ENCODE data around the gene STIMATE.

The STIMATE gene

DNA sequence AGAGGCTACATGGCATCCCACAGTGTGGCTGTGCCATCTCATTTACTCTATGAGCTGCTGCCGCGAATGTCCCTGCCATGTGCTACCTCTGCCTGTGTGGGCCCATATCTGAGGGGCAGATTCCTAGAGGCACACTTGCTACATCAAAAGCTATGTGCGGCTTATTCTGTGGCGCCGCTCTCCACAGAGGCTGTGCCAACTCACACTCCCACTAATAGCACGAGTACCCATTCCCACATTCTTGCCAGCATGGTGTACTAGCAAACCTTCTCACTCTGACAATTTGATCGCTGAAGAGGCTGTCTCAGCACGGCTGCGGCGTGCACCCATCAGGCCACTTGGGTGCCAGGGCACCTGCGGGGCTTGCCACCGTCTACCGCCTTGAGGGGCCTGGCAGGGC, 31.4 kb downstream of the STIMATE start:
- no peak for DNase-seq (ENCODE audit: low spot score)

DNA sequence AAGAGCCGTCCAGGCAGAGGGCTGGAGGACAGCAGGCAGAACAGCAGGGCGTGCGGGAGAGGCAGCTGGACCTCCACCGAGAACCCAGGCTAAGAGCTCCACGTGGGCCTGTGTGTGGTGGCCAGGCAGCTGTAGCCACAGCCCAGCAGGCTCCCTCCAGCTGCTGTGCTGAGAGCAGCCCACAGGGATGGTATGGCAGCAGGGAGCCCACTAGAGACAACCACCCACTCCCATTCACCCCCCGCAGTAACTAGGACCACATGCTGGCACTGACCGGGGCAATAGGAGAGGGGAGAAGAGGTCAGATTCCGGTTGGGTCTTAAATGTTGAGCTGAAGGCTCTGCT, 37.0 kb downstream of the STIMATE start:
- DNase-seq (ENCODE audit: low spot score) = no peak

DNA sequence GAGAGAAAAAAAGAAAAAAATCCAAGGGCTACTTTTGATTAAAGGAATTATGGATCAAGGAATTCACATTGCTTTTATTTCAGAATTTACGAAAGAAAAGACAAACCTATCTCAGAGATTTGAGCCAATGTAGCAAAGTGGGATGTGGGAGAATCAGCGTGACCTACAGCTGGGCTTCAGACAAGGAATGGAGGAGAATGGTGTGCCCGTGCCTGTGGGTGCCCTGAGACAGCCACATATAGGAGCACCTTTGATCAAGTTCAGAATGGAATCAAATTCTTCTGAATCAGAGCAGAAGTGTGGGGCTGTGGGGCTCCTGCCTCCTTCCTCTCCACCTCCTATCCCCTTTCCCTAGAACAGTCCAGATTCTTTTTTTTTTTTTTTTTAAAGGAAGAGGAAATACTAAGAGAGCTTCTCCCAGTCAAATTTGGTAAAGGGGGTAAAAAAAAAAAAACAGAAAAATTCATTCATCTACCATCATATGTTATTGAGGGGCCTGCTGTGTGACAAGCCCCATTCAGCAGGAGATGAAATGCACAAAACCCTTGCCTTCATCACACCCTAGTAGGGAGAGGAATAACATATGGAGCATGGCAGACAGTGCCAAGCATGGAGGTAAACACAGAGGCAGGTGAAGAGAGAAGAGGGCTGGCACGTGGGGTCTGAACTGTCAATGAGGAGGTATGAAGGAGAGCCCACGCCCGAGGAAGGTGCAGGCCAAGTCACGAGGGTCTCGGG, 37.5 kb downstream of the STIMATE start:
- DNase-seq (ENCODE audit: low spot score) = no peak

DNA sequence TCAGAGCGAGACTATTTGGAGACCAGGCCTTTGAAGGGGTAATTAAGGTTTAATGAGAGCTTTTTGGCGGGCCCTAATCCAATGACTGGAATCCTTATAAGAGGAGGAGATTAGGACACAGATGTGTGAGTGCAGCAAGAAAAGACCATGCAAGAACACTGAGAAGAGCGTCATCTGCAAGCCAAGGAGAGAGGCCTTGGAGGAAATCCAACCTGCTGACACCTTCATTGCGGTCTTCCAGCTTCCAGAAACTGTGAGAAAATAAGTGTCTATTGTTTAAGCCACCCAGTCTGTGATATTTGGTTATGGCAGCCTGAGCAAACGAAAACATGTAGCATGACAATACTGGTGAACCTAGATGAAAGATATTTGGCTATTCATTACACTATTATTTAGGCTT, 39.5 kb downstream of the STIMATE start:
- no peak for DNase-seq (ENCODE audit: low spot score)

DNA sequence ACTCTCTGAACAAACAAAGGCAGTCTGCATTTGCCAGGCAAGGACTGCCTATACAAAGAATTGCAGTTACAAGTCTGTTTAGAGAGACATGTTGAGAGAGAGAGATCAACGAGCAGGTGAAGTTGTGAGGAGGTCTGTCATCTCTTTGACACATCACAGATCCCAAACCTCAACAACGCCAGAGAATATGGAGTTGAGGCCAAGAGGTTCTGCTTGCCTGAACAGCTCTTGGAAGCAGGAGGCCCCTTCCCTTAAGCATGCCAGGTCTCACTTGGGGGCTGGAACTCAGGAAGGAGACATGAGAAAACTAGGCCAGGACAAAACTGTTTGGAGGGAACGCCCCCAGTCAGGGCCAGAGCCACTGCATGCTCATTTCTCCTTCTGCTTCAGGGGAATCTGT, 40.2 kb downstream of the STIMATE start:
- no peak for DNase-seq (ENCODE audit: low spot score)

DNA sequence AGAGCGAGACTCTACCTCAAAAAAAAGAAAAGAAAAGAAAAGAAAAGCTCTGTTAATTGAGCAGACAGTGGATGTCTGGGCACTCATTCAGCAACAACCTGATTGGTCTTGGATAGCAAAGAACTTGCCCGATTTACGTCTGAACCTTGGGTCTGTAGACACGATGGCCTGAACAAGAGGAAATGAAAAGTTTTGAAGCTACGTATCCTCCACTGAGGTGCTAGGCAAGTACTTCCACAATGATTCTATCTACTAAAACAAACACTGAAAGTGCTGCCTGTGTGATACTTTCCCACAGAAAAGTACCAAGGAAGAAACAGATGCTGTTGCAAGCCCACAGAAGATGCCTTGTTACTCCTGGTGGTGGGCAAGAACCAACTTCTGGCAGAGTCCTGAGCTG, 40.7 kb downstream of the STIMATE start:
- DNase-seq (ENCODE audit: low spot score) = no peak

DNA sequence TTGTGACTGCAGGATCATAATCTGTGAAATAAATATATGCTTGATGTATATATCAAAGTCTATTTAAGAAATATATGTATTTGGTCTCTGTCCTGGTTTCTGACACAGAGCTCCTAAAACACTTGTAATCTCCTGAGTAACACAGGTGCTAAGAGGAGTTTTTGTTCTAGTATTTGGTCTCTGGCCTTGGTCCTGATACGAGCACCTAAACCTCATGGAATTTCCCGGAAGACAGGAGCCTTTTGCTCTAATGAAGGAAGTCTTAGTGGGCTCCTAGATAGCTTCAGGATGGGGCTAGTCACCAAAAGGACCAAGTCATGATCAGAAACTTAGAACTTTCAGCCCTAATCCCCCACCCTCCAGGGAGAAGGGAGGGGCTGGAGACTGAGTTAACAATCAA, 43.3 kb downstream of the STIMATE start:
- DNase-seq (ENCODE audit: low spot score) = no peak

DNA sequence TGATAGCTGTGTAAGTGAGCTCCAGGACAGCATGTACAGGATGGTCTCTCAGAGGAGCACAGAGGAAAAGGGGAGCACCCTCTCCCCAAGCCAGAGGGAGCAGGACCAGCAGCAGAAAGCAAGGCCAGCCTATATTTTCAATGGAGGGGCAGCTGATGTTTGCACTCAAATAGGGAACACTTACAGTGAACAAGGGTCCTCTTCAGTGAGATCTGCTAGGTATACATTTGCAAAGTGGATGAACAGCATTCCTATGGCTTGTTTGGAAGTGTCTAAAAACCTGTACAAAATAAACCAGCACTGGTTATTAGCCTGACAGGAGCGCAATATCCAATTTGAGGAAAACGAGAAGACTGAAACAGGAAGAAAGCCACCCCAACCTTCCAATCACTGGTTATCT, 44.9 kb downstream of the STIMATE start:
- no peak for DNase-seq (ENCODE audit: low spot score)

DNA sequence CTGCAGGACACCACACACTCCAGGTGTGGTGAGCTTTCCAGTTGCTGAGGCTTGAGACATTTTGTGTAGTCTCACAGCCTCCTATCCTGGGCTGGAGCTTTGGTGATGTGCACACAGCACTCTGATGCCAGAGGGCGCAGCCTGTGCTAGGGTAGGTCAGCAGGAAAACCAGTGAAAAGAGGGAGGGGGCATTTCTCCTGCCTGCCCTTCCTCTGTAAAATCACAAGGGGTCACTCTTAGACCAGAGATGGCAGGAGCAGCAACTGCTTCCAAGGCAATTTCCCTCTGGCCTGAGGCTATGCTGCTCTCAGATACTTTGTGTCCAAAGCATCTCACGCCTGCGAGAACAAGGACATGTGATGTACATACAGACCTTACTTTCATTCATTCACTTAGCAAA, 46.0 kb downstream of the STIMATE start:
- DNase-seq (ENCODE audit: low spot score) = peak; percentile 23

DNA sequence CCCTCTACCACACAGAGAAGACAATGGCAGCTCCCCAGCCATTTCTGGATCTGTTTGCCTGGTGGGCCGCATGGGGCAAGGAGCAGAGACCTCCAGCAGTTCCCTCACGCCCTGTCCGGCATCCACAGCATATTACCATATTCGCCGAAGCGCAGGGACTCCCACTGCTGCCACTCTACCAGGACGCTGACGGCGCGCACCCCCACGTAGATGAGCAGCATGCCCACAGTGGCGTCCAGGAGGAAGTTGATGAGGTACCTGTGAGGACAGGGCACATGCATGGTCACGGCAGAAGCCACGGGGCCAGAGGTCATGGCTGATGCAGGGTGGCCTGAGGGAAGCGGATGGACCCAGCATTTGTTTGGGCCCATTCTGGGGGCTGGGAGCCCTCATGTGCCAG, 47.7 kb downstream of the STIMATE start:
- no peak for DNase-seq (ENCODE audit: low spot score)

DNA sequence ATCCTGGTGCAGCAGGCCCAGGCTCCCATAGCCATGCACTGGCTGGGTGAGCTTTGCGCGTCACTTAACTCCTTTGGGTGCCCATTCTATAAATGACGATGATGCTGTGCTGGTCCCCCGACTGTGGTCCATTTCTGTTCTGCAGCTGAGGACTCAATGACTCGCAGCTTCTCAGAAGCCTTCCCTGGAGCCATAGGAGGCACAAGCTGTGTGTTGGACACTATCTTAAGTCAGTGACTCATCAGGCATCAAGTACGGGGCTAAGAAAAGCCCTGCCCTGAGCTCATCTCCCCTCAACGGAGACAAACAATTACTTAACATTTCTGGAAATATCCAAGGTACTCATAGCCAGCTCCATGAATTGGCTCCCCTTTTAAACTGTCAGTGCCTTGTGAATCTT, 48.7 kb downstream of the STIMATE start:
- DNase-seq (ENCODE audit: low spot score) = no peak

DNA sequence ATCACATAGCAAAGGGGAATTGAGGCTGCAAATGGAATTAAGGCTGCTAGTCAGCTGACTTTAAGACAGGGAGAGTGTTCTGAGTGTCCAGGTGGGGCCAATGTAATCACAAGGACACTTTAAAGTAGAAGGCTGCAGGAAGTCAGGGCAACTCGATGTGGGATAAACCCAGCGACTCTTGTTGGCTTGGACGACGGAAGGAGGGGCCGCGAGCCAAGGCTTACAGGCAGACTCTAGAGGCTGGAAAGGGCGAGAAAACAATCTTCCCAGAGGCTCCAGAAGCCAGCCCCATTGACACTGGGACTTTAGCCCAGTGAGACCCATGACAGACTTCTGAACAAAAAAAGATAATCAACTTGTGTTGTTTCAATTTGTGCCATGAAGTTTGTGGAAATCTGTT, 49.6 kb downstream of the STIMATE start:
- no peak for DNase-seq (ENCODE audit: low spot score)

DNA sequence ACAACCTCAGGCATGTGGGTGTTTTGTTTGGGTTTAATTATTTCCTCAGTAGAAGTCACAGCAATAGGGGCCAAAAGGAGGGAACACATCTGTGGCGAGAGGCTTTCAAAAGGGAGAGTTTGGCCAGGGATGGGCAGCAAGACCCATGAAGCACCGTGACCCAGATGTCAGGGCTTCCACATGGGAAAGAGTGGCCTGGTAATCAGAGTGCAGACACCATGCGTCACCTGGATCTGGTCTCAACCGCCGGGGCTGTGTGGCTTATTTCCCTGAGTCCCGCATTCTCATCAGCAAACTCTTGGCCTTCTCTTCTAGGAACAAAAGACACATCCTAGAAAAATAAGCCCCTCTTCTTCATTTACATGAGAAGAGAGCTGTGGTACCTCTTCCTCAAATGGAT, 50.1 kb downstream of the STIMATE start:
- DNase-seq (ENCODE audit: low spot score) = no peak

DNA sequence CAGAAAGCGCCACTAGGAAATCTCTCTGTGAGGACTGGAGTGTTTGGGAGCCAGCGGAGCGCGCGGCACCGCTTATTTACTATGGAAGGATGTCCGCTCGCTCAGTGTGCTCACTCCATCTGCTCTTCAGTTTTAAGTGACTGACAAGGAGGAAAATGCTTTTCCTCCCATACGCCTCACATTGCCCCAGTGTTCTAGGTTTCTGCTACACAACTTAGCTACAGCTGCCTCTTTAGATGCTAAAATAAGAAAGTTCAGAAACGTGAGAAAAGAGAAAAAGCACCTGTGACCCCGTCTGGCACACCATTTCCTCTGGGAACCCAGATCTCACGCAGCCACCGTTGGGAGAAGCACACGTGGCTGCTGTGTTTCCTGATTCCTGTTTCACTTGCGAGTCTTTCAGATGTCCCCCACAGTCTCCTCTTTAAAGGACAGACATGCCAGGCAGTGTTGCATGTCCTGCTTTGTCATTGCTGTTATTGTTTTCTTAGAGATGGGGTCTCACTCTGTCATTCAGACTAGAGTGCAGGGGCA, 50.8 kb downstream of the STIMATE start:
- DNase-seq (ENCODE audit: low spot score) = no peak

DNA sequence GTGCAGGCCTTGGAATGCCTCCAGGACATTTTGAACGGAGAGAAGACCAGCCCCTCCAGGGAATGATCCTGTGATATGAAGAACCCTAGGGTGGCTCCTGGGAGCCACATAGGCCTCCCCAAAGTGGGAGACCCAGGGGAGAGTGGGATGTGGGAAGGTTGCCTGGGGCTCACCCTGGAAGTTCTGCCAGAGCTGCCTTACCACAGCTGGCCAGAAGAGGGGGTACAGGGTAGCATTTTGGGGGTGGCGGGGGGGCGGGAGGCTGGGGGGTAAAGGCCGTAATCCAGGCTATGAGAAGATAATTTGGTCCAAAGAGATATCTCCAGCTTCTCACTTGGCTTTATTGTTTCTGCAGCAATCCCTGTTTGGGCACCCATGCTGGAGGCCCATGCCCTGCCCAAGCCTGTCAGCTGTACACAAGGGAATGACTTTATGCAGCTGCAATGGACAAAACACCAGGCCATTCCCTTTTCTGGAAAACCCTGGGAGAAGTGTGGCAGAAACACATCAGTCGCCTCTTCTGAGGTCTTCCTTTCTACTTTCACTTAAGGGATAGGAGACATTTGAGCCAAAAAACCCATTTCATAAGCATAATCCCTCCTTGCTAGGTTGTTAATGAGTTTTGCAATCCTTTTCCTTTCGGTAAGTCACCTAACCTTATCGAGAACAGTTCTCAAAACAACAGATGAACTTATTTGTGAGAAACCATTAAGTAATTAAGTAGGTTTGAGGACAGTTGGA, 51.5 kb downstream of the STIMATE start:
- peak; percentile 5 for DNase-seq (ENCODE audit: low spot score)

DNA sequence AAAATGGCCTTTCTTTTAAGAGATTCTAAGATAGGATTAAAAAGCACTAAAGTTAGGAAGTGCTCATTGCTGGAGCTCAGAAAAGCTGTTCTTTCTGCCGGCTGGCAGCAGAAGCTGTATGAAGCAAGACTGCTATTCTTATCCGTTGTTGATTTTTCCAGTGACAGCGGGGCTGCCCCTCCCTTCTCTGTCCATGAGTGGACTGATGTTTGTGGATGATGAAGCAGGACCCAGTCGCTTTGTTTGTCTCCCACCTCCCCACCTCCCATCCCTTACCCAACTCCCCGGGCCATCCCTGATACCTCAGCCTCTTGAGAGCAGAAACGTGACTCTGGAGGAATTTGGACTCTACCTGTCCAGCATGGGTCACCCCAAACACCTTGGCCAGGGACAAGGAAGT, 52.2 kb downstream of the STIMATE start:
- DNase-seq (ENCODE audit: low spot score) = no peak

DNA sequence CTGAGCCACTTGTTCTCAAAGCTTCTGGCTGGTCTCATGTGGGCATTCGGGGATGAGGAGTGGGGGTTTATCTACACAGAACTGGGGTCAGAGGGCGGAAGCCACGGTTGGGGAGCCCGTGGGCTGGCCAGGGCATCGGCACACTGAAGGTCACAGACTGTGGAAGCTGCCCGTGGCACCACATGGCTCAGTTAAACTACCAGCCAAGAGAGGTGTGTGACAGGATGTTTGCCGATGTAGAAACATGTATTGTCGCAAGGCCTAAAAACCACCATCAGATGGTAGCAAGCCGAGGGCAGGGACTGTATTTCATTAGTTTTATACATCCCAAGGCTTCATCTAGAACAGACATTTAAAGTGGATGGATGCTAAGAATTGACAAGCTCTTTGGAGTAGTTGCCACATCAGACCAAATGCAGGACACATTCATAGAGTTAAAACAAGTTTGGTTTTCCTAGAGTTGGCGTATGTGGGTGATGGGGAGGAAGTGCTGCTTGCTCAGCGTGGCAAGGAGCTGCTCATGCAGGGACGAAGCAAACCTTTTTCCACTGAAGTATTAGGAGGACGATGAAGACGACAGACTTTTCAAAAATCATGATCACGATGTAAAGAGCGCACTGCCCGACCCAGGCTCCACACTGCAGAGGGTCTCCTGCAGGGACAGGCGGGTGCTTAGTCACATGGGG, 52.9 kb downstream of the STIMATE start:
- DNase-seq (ENCODE audit: low spot score) = no peak

DNA sequence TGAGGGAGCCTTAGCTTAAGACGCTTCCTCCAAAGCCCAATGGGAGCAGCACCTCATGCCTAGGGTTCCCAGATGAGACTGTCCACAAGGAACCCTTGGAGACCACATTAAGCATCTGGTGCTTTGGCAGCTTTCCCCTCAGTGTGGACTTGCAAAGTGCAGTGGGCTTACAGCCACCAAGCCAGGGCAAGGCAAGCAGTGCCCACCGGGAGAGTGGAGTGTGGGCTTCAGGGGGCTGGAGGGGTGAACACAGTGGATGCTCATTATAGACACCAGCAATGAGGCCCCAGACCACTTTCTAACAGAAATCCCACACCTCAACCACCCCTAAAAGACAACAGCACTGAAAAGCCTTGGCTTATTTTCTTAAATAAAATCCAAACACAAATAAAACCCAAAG, 53.5 kb downstream of the STIMATE start:
- DNase-seq (ENCODE audit: low spot score) = no peak

DNA sequence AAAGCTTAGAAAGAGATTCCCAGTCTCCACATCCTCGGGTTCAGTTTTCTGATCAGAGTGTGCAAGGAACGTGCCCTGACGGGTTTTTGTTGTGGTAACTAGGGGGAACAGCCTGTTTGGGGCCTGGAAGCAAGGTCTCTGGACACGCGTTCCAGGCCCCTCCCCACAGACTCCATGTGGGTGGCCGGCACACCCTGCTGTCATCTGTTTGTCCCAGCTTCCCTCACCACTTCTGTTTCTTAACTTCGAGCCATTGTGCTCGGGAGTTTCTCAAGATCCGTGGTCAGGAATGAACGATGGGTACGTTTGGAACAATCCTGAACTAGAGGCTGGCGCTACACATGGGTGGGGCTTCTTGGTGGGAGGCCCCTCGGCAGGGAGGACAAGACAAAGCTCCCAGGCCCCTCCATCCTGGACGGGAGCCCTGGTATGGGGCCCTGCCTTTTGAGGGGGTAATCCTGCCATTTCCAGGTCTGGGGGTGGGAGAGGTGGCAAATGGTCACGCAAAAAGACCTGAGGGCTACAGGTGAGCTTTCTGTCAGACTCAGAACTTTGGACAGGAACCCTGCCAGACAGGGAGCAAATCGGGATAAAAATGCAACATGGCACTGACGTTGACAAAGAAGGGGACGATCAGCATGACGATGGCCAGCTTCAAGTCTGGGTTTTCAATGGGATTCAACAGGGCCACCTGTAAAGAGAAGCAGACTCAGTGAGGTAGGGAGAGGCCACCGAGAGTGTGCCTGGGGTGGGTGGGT, 54.1 kb downstream of the STIMATE start:
- DNase-seq (ENCODE audit: low spot score) = no peak

DNA sequence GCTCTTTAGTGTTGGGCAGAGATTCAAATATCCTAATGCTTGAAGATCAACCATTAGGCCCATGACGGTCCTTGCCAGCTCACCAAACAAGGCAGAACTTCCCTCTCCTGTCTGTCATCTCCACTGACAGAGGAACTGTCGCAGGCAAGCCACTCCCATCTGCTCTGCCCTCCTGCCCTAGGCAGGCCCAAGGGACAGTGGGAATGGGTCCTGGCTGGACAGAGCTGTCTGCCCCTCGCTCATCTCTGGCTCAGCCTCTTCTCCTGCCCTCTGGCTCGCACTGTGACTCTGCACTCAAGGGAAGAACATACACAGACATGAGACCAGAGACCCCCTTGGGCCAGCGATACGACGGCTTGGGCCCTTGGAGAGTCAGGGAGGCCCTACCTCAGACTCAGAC, 54.9 kb downstream of the STIMATE start:
- DNase-seq (ENCODE audit: low spot score) = no peak

DNA sequence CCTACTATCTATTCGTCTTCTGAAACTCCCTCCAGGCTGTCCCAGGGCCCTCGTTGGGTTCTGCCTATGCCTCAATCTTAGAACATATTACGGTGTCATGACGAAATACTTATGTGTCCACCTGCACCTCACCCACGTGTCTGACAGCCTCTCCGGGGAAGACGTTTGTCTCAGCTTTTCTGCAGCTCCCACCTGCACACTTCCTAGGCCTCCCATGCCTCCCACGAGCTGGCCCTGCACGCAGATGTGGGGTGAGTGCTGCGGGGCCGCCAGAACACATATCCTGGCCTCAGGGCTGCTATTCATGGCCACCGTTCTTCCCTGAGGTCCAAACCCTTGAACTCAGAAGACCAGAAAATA, 55.4 kb downstream of the STIMATE start:
- DNase-seq (ENCODE audit: low spot score) = no peak

DNA sequence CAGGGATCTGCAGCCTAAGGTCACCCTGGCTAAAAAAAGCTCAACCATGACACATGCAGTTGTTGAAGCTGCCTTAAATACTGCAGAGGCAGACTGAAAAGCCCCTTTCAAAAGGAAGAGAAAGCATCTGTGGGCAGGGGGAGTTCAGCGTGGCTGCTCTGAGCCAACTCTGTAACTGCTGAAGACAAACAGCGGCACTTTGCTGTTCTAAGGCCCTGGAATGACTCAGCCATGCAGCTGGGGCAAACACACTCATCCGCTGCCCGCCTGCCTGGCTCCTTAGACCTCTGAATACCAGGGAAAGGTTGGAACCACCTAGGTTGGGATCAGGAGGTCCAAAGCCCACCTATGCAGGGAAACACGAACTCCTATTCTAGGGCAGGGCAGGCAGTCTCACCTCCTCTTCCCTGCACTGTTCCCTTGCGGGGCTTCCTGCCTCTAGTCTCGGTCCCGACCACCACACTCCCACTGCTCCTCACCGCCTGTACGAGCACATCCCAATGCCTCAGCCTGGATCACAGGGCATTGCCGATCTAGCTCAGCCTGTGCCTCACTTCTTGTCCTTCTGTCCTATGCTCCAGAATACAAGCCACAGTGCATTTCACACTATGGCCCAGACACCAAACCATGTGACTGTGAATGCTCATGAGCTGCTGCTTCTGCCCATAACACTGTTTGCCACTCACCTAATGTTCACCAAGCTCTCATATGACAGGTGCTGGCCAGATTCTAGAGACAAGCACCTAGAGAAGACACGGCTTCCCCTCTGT, 56.0 kb downstream of the STIMATE start:
- no peak for DNase-seq (ENCODE audit: low spot score)
